Endothelial cell of umbilical vein (primary cell): ENCODE data around the gene BNC2. TPM values are rescaled to one million over a fixed set of nuclear protein-coding genes. Genes with fewer than 3 reads are reported as not detected.

Experiments
- BruUV-seq: library from RNA; stranded (reverse); fragments of 400-500 nt; replicated peaks from 2 replicates; lab custom pipeline; 2021; lab: Mats Ljungman, UMichigan
- CTCF ChIA-PET: fragments of 300-600, 350-600 bp; sonication (Branson Sonifier 250); formaldehyde crosslinking; loops from one replicate; lab custom pipeline; 2021; ENCODE audit warnings: antibody characterized with exemption, inconsistent platforms; lab: Charles Lee
- POLR2A ChIA-PET: fragments of 300-600, 350-600 bp; sonication (Branson Sonifier 250); formaldehyde crosslinking; loops from one replicate; lab custom pipeline; 2021; ENCODE audit warnings: antibody characterized with exemption, inconsistent platforms; lab: Charles Lee
- DNase-seq: peaks from one replicate; pipeline ENCODE4 v3.0.0-alpha.2; 2011; ENCODE audit warnings: low read depth, low spot score
- FAIRE-seq: peaks from 2 replicates; lab custom pipeline; 2011; peaks lifted over from hg19 to GRCh38; lab: Jason Lieb, UNC
- H2AFZ ChIP-seq: 2 replicates; pipeline ENCODE4 v1.6.0; 2012; ENCODE audit warnings: low read depth, low read length, control low read depth, inconsistent platforms
- H3K27ac ChIP-seq: 2 replicates; pipeline ENCODE4 v1.5.1; 2011; ENCODE audit warnings: low read depth, mild to moderate bottlenecking, control low read depth, low read length, moderate library complexity; ENCODE audit not compliant: insufficient read depth
- H3K27me3 ChIP-seq, 2 experiments: 2 replicates each; pipeline versions ENCODE4 v1.6.0 to v1.6.1; 2011; ENCODE audit warnings: low read length in 2 of 2, mixed read lengths in 1 of 2; ENCODE audit not compliant: control insufficient read depth in 2 of 2, insufficient read depth in 2 of 2
- H3K36me3 ChIP-seq, 2 experiments: 2 replicates in 1 of 2; 3 replicates in 1 of 2; pipeline ENCODE4 v1.5.1; 2011; ENCODE audit warnings: low read length in 2 of 2, mild to moderate bottlenecking in 1 of 2, moderate library complexity in 1 of 2; ENCODE audit not compliant: control insufficient read depth in 2 of 2, insufficient read depth in 2 of 2; ENCODE audit errors: extremely low read depth in 1 of 2
- H3K4me1 ChIP-seq: 3 replicates; pipeline ENCODE4 v1.5.1; 2011; ENCODE audit warnings: mild to moderate bottlenecking, low read length; ENCODE audit not compliant: control insufficient read depth, insufficient read depth; ENCODE audit errors: extremely low read depth
- H3K4me2 ChIP-seq: 2 replicates; pipeline ENCODE4 v1.6.1; 2011; ENCODE audit warnings: low read length, control low read depth, mixed read lengths; ENCODE audit not compliant: insufficient read depth
- H3K4me3 ChIP-seq, 3 experiments: fragments of 200-600 bp in 1 of 3; sonication (generic), shearing (Covaris generic) in 1 of 3; replicated peaks in 1 of 3; 2 replicates each; pipeline ENCODE4 v1.5.1; 2011 to 2016; ENCODE audit warnings: control low read depth in 3 of 3, low read length in 3 of 3, mild to moderate bottlenecking in 2 of 3, inconsistent platforms in 1 of 3, low read depth in 1 of 3, moderate library complexity in 1 of 3; ENCODE audit not compliant: insufficient read depth in 1 of 3
- H3K79me2 ChIP-seq: 2 replicates; pipeline ENCODE4 v1.6.0; 2012; ENCODE audit warnings: low read length, inconsistent platforms; ENCODE audit not compliant: control insufficient read depth, insufficient read depth
- H3K9ac ChIP-seq: replicated peaks from 2 replicates; pipeline ENCODE3; 2011; ENCODE audit warnings: low read length, control low read depth; ENCODE audit not compliant: insufficient read depth; ENCODE audit errors: extremely low read depth
- H3K9me1 ChIP-seq: replicated peaks from 3 replicates; pipeline ENCODE4 v1.6.0; 2011; ENCODE audit warnings: mild to moderate bottlenecking, low read length; ENCODE audit not compliant: control insufficient read depth, insufficient read depth; ENCODE audit errors: extremely low read depth
- H3K9me3 ChIP-seq: replicated peaks from 2 replicates; pipeline ENCODE4 v1.5.1; 2012; ENCODE audit warnings: low read length, inconsistent platforms; ENCODE audit not compliant: control insufficient read depth, insufficient read depth
- H4K20me1 ChIP-seq: replicated peaks from 2 replicates; pipeline ENCODE3; 2011; ENCODE audit warnings: mild to moderate bottlenecking, low read length; ENCODE audit not compliant: control insufficient read depth, insufficient read depth; ENCODE audit errors: extremely low read depth
- EZH2 ChIP-seq: IDR thresholded peaks from 2 replicates; pipeline ENCODE4 v1.6.1; 2012; ENCODE audit warnings: borderline replicate concordance, low read depth, mild to moderate bottlenecking, moderate library complexity, low read length, inconsistent platforms; ENCODE audit not compliant: severe bottlenecking
- FOS ChIP-seq: IDR thresholded peaks from 2 replicates; pipeline ENCODE4 v1.6.1; 2011; ENCODE audit warnings: mild to moderate bottlenecking, low read length, moderate library complexity, borderline replicate concordance; ENCODE audit not compliant: insufficient read depth
- GATA2 ChIP-seq: IDR thresholded peaks from 2 replicates; pipeline ENCODE4 v1.7.0; 2011; ENCODE audit warnings: low read depth, mild to moderate bottlenecking, moderate library complexity, mixed read lengths, low read length; ENCODE audit not compliant: insufficient read length, insufficient read depth
- JUN ChIP-seq: IDR thresholded peaks from 2 replicates; pipeline ENCODE4 v1.6.1; 2011; ENCODE audit warnings: borderline replicate concordance, low read depth; ENCODE audit not compliant: insufficient read length, insufficient read depth
- MYC ChIP-seq: IDR thresholded peaks from one replicate; pipeline ENCODE4 v1.6.1; 2011; ENCODE audit warnings: mild to moderate bottlenecking, low read depth, low read length
- POLR2A ChIP-seq: IDR thresholded peaks from 2 replicates; pipeline ENCODE4 v1.6.1; 2012; ENCODE audit warnings: low read depth, mild to moderate bottlenecking, control low read depth, low read length
- POLR2AphosphoS5 ChIP-seq: IDR thresholded peaks from 2 replicates; pipeline ENCODE4 v1.6.1; 2012; ENCODE audit warnings: low read depth, mild to moderate bottlenecking, control low read depth, low read length, moderate library complexity; ENCODE audit not compliant: insufficient read depth
- dilution Hi-C: fragments of 300-500 bp; cut with MboI; formaldehyde crosslinking; loops from one replicate; pipeline ENCODE4 v1.15.0; 2019; ENCODE audit warnings: low sequenced_read_pairs; ENCODE audit not compliant: extremely low pct_ligation_motif_present
- intact Hi-C: fragments of 100-400 bp; cut with micrococcal nuclease; formaldehyde crosslinking; loops from one replicate; pipeline ENCODE4 v1.10.0; 2022
- polyA plus RNA-seq, 4 experiments: library from polyadenylated mRNA; depleted of rRNA in 3 of 4; stranded (reverse) in 3 of 4; unstranded in 1 of 4; fragments of >200 nt; gene quantifications; 2 replicates each; pipeline versions ENCODE4 v1.2.1 to v1.2.3, GENCODE V29; 2011 to 2012; ENCODE audit warnings: missing spikeins in 1 of 4
- total RNA-seq: library from RNA; stranded (reverse); gene quantifications from 2 replicates; pipeline ENCODE4 v1.2.3, GENCODE V29; 2021
- TF ChIP-seq, protein P1 (sequence below), 2 donors: IDR thresholded peaks; 1 replicate in 1 of 2; 2 replicates in 1 of 2; pipeline ENCODE4 v1.5.1; 2011; ENCODE audit warnings: low read length in 2 of 2, mild to moderate bottlenecking in 2 of 2, moderate library complexity in 2 of 2, control low read depth in 1 of 2, inconsistent platforms in 1 of 2, low read depth in 1 of 2; ENCODE audit not compliant: insufficient read depth in 1 of 2; ENCODE audit errors: extremely low read depth in 1 of 2
- TF ChIP-seq, protein P2 (sequence below): IDR thresholded peaks from 2 replicates; pipeline ENCODE4 v1.6.1; 2011; ENCODE audit not compliant: insufficient read depth, insufficient read length

BNC2 gene
- total and polyA plus RNA-seq, 2 donors (not counting 3 experiments of a cell fraction or from before 2014, with no cell fraction given), result 12.1 to 34.3 TPM

DNA sequence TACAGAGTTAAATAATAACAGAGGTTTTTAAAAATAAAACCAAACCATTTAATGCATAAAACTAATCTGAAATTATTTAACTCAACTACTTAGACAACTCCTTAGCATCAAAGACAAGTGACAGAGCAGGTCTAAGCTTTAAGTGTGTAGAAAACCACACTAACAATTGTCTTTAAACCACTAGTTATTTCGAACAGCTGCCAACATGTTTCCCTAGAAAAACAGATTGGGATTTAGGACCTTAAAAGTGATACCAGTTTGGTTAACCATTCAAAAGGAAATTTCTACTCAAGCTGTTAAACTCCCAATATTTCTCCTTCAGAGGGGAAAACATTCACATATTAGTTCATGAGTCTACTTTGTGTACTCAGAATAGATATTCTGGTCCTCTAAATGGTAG lies 208.7 kb downstream of the BNC2 start:
- Histone ChIP-seq H3K4me1 (no peaks in the 10 kb centered on the region), H3K9me1 (no peaks in the 10 kb centered on the region), H3K79me2 (no peaks in the 10 kb centered on the region), H3K4me2 (no peak overlapping the region), H3K36me3 (no peaks in the 10 kb centered on the region), H3K4me3 (no peak overlapping the region), H3K27ac (no peak overlapping the region), H3K9ac (no peak overlapping the region), H3K27me3 (no peaks in the 10 kb centered on the region), H3K9me3 (no peaks in the 10 kb centered on the region), H2AFZ (no peak overlapping the region), H4K20me1 (no peaks in the 10 kb centered on the region)
- ChIA-PET POLR2A (no interaction called here), CTCF (interaction anchor here (1.0 kb wide), 1 partner anchor 64 kb away, joined by 3 read pairs; no protein-coding TSS in a partner anchor)
- FAIRE-seq, result no peak
- no peak for DNase-seq
- TF ChIP-seq POLR2AphosphoS5, result no peak
- TF ChIP-seq, protein P1, sequence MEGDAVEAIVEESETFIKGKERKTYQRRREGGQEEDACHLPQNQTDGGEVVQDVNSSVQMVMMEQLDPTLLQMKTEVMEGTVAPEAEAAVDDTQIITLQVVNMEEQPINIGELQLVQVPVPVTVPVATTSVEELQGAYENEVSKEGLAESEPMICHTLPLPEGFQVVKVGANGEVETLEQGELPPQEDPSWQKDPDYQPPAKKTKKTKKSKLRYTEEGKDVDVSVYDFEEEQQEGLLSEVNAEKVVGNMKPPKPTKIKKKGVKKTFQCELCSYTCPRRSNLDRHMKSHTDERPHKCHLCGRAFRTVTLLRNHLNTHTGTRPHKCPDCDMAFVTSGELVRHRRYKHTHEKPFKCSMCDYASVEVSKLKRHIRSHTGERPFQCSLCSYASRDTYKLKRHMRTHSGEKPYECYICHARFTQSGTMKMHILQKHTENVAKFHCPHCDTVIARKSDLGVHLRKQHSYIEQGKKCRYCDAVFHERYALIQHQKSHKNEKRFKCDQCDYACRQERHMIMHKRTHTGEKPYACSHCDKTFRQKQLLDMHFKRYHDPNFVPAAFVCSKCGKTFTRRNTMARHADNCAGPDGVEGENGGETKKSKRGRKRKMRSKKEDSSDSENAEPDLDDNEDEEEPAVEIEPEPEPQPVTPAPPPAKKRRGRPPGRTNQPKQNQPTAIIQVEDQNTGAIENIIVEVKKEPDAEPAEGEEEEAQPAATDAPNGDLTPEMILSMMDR (IDR thresholded peaks at IDR 0.05; ENCODE audit: extremely low read depth in 1 of 2, insufficient read depth in 1 of 2, low read depth in 1 of 2, low read length in 2 of 2), result no peak
- TF ChIP-seq, protein P2, sequence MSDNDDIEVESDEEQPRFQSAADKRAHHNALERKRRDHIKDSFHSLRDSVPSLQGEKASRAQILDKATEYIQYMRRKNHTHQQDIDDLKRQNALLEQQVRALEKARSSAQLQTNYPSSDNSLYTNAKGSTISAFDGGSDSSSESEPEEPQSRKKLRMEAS, result no peak
- TF ChIP-seq JUN, result no peak
- no peak for TF ChIP-seq POLR2A
- TF ChIP-seq GATA2, result no peak
- no peak for TF ChIP-seq EZH2
- no peak for TF ChIP-seq FOS
- no peak for TF ChIP-seq MYC
- BruUV-seq, result no TSS peak
- intact Hi-C loops, result no loop called here
- dilution Hi-C loops, result no loop called here
